ENCODE data around the gene GALE. TPM values are rescaled to one million over a fixed set of nuclear protein-coding genes. Genes with fewer than 3 reads are reported as not detected.
"Not testable (repeated sequence)": the region's sequence is repeated elsewhere in the genome, so short reads cannot be mapped to it uniquely, and the experiment has no call there.

Gene GALE
- total RNA-seq, 6 experiments from 2014 or later = 25.9 to 46.9 (median 42.0) TPM

GRCh38 chr1:23806280-23806679 lies 5.7 kb upstream of the GALE start:
- 72% methylated on average over 6 of the region's 6 CpGs for WGBS (ENCODE audit: insufficient coverage, low coverage, low lambda C conversion rate, missing lambda C conversion rate)
- DNase-seq (no peak), ATAC-seq (no peak)

GRCh38 chr1:23805025-23805424 lies 4.5 kb upstream of the GALE start:
- DNase-seq (no peak), ATAC-seq (no peak)
- Histone ChIP-seq H3K4me3 (no peak overlapping the region), H3K9me3 (no peaks in the 10 kb centered on the region), H3K27me3 (no peaks in the 10 kb centered on the region), H3K27ac (no peak overlapping the region), H3K36me3 (peaks cover 0 to 33% (median 8%) of the 10 kb centered on the region in 4 donors), H3K4me1 (peaks cover 0 to 46% (median 13%) of the 10 kb centered on the region in 4 donors)
- intact Hi-C loops (cut with DNase I) = loop anchor here in 1 of 2 donors (10.0 kb wide), 1 partner anchor 60 kb away; the partner anchor contains the start of gene FUCA1
- TF ChIP-seq CTCF (IDR thresholded peaks at IDR 0.05) = no peak
- no peak for TF ChIP-seq POLR2A (IDR thresholded peaks at IDR 0.05)
- WGBS (ENCODE audit: insufficient coverage, low coverage, low lambda C conversion rate, missing lambda C conversion rate) = 100% methylated on average over 2 of the region's 2 CpGs

More at GRCh38 chr1:23806280-23806679, 5.7 kb upstream of the GALE start:
- H3K4me3 ChIP-seq = no peak overlapping the region
- H3K9me3 ChIP-seq = no peaks in the 10 kb centered on the region
- TF ChIP-seq CTCF (IDR thresholded peaks at IDR 0.05) (no peak), POLR2A (IDR thresholded peaks at IDR 0.05) (no peak)
- H3K27ac ChIP-seq = no peak overlapping the region
- H3K4me1 ChIP-seq = peaks cover 0 to 50% (median 16%) of the 10 kb centered on the region in 4 donors
- intact Hi-C loops (cut with DNase I) = loop anchor here in 1 of 2 donors (10.0 kb wide), 1 partner anchor 59 kb away; the partner anchor contains the start of gene FUCA1
- H3K27me3 ChIP-seq = no peaks in the 10 kb centered on the region
- peaks cover 0 to 33% (median 8%) of the 10 kb centered on the region in 4 donors for H3K36me3 ChIP-seq

GRCh38 chr1:23804183-23804835 lies 3.8 kb upstream of the GALE start:
- DNase-seq (no peak), ATAC-seq (no peak)
- Histone ChIP-seq H3K27ac (peak overlapping the region in 1 of 3 donors; percentile 38), H3K4me1 (peaks cover 0 to 44% (median 11%) of the 10 kb centered on the region in 4 donors), H3K27me3 (no peaks in the 10 kb centered on the region), H3K9me3 (no peaks in the 10 kb centered on the region), H3K4me3 (no peak overlapping the region), H3K36me3 (peaks cover 0 to 33% (median 8%) of the 10 kb centered on the region in 4 donors)
- intact Hi-C loops (cut with DNase I) = loop anchor here in 1 of 2 donors (10.0 kb wide), 1 partner anchor 60 kb away; the partner anchor contains the start of gene FUCA1
- TF ChIP-seq CTCF (IDR thresholded peaks at IDR 0.05) (no peak), POLR2A (IDR thresholded peaks at IDR 0.05) (no peak)
- WGBS (ENCODE audit: insufficient coverage, low coverage, low lambda C conversion rate, missing lambda C conversion rate) = 79% methylated on average over 5 of the region's 7 CpGs

GRCh38 chr1:23803674-23804073 lies 3.1 kb upstream of the GALE start:
- WGBS (ENCODE audit: insufficient coverage, low coverage, low lambda C conversion rate, missing lambda C conversion rate) = 86% methylated on average over 5 of the region's 5 CpGs

GRCh38 chr1:23802809-23803342 lies 2.3 kb upstream of the GALE start:
- ATAC-seq = not testable (repeated sequence)

More at GRCh38 chr1:23803674-23804073, 3.1 kb upstream of the GALE start:
- DNase-seq = no peak
- Histone ChIP-seq H3K4me3 (no peak overlapping the region), H3K9me3 (no peaks in the 10 kb centered on the region), H3K27ac (peak overlapping the region in 1 of 3 donors; percentile 38), H3K36me3 (peaks cover 0 to 32% (median 8%) of the 10 kb centered on the region in 4 donors), H3K4me1 (peaks cover 0 to 51% (median 14%) of the 10 kb centered on the region in 4 donors), H3K27me3 (no peaks in the 10 kb centered on the region)
- intact Hi-C loops (cut with DNase I) = loop anchor here in 1 of 2 donors (10.0 kb wide), 1 partner anchor 61 kb away; the partner anchor contains the start of gene FUCA1
- no peak for TF ChIP-seq CTCF (IDR thresholded peaks at IDR 0.05)
- TF ChIP-seq POLR2A (IDR thresholded peaks at IDR 0.05) = no peak
- ATAC-seq = no peak

More at GRCh38 chr1:23802809-23803342, 2.3 kb upstream of the GALE start:
- DNase-seq, H3K4me3 ChIP-seq, H3K9me3 ChIP-seq, H3K27me3 ChIP-seq: not testable (repeated sequence)
- peaks cover 0 to 31% (median 7%) of the 10 kb centered on the region in 4 donors for H3K36me3 ChIP-seq
- H3K4me1 ChIP-seq = peaks cover 0 to 52% (median 14%) of the 10 kb centered on the region in 4 donors
- peak overlapping the region in 1 of 3 donors; percentile 96 for H3K27ac ChIP-seq
- WGBS (ENCODE audit: insufficient coverage, low coverage, low lambda C conversion rate, missing lambda C conversion rate) = 90% methylated on average over 6 of the region's 7 CpGs
- intact Hi-C loops (cut with DNase I) = loop anchor here in 1 of 2 donors (10.0 kb wide), 1 partner anchor 62 kb away; the partner anchor contains the start of gene FUCA1
